PFSK-1 (cell line): Measurements from ENCODE around the gene KNOP1.

ENCODE experiments used
- FOXP2 ChIP-seq: optimal IDR thresholded peaks from 2 replicates; pipeline ENCODE3; 2011; ENCODE audit warnings: borderline replicate concordance, control low read depth, inconsistent platforms; ENCODE audit not compliant: insufficient read depth; ENCODE audit errors: extremely low read length, extremely low read depth
- POLR2AphosphoS5 ChIP-seq: IDR thresholded peaks from 2 replicates; pipeline ENCODE4 v1.6.1; 2012; ENCODE audit warnings: low read depth, mild to moderate bottlenecking, control low read depth, low read length, moderate library complexity
- SIN3A ChIP-seq: IDR thresholded peaks from 2 replicates; pipeline ENCODE4 v1.6.1; 2012; ENCODE audit warnings: mild to moderate bottlenecking, low read length, moderate library complexity, borderline replicate concordance; ENCODE audit not compliant: insufficient read depth
- TAF1 ChIP-seq: IDR thresholded peaks from 2 replicates; pipeline ENCODE4 v1.6.1; 2012; ENCODE audit warnings: low read length, control low read depth, borderline replicate concordance; ENCODE audit not compliant: insufficient read depth
- TF ChIP-seq, protein P1 (sequence below), 2 experiments: IDR thresholded peaks; 2 replicates each; pipeline versions ENCODE4 v1.6.1 to v1.8.0; 2011 to 2012; ENCODE audit warnings: low read depth in 2 of 2, low read length in 2 of 2, control low read depth in 1 of 2, inconsistent platforms in 1 of 2, mild to moderate bottlenecking in 1 of 2, moderate library complexity in 1 of 2; ENCODE audit not compliant: insufficient read depth in 1 of 2

DNA sequence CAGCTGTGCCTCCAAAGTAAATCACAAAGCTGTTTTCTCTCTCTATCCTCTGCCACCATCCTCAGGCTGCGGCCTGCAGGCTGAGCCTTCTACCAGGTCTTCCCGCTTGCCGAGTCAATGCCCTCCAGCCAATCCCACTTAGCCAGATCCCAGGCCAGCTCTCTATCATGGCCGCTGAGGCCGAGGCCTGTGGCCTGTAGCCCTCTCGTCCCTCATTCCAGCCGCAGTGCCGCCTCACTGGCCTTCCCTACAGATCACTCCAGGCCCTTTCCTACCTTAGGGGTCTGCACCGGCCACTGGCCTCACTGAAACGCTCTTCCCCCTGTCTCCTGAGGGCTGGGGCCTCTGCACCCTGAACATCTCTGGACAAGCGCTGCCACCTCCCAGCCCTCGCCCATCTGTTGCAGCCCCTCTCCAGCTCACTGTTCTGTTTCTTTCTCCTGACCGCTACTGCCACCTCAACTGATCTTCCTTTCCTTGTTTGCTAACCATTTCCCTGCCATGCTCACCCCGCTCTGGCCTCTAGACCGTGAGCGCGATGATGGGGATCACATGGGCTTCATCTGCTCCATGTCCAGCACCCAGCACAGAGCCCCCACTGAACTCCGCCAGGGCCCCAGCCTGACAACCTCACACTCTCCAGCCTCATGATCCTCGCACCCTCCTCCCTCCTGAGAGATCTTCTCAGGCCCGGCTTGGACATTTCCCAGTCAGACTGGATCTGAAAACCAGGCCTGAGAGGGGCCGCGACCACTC lies 8.5 kb downstream of the KNOP1 start:
- TF ChIP-seq FOXP2 (no peak), POLR2AphosphoS5 (no peak), SIN3A (no peak), TAF1 (no peak)
- TF ChIP-seq, protein P1, sequence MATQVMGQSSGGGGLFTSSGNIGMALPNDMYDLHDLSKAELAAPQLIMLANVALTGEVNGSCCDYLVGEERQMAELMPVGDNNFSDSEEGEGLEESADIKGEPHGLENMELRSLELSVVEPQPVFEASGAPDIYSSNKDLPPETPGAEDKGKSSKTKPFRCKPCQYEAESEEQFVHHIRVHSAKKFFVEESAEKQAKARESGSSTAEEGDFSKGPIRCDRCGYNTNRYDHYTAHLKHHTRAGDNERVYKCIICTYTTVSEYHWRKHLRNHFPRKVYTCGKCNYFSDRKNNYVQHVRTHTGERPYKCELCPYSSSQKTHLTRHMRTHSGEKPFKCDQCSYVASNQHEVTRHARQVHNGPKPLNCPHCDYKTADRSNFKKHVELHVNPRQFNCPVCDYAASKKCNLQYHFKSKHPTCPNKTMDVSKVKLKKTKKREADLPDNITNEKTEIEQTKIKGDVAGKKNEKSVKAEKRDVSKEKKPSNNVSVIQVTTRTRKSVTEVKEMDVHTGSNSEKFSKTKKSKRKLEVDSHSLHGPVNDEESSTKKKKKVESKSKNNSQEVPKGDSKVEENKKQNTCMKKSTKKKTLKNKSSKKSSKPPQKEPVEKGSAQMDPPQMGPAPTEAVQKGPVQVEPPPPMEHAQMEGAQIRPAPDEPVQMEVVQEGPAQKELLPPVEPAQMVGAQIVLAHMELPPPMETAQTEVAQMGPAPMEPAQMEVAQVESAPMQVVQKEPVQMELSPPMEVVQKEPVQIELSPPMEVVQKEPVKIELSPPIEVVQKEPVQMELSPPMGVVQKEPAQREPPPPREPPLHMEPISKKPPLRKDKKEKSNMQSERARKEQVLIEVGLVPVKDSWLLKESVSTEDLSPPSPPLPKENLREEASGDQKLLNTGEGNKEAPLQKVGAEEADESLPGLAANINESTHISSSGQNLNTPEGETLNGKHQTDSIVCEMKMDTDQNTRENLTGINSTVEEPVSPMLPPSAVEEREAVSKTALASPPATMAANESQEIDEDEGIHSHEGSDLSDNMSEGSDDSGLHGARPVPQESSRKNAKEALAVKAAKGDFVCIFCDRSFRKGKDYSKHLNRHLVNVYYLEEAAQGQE (IDR thresholded peaks at IDR 0.05; ENCODE audit: insufficient read depth in 1 of 2, low read depth in 2 of 2, low read length in 2 of 2): no peak
